Effector memory CD4-positive, alpha-beta T cell (primary cell): ENCODE data around the gene SLC24A1.

Experiments
- DNase-seq, 3 donors: peaks; one replicate each; pipeline ENCODE4 v3.0.0-alpha.2; 2020
- H3K27ac ChIP-seq: 2 replicates; pipeline ENCODE4 v1.7.0; 2013; ENCODE audit warnings: mild to moderate bottlenecking, low read length, moderate library complexity; ENCODE audit not compliant: insufficient read depth, poor library complexity, severe bottlenecking
- H3K27me3 ChIP-seq: replicated peaks from 2 replicates; pipeline ENCODE4 v1.7.0; 2013; ENCODE audit warnings: mild to moderate bottlenecking, low read length; ENCODE audit not compliant: insufficient read depth, control insufficient read depth, poor library complexity, severe bottlenecking
- H3K36me3 ChIP-seq: 2 replicates; pipeline ENCODE4 v1.7.0; 2013; ENCODE audit warnings: mild to moderate bottlenecking, low read length, moderate library complexity; ENCODE audit not compliant: control insufficient read depth, insufficient read depth
- H3K4me1 ChIP-seq: 2 replicates; pipeline ENCODE4 v1.7.0; 2013; ENCODE audit warnings: low read length, mild to moderate bottlenecking; ENCODE audit not compliant: control insufficient read depth, insufficient read depth, poor library complexity, severe bottlenecking
- H3K4me3 ChIP-seq: 2 replicates; pipeline ENCODE4 v1.7.0; 2013; ENCODE audit warnings: low read length, low read depth, mild to moderate bottlenecking; ENCODE audit not compliant: insufficient read depth, poor library complexity, severe bottlenecking
- H3K9me3 ChIP-seq: 2 replicates; pipeline ENCODE4 v1.7.0; 2013; ENCODE audit warnings: mild to moderate bottlenecking, low read length, moderate library complexity; ENCODE audit not compliant: control insufficient read depth
- total RNA-seq, 3 donors: gene quantifications; one replicate each; lab custom pipeline; 2026; lab: John Stamatoyannopoulos, UW

The SLC24A1 gene
- 5.2 to 8.3 (median 6.6) reads per million in 3 donors for total RNA-seq

DNA sequence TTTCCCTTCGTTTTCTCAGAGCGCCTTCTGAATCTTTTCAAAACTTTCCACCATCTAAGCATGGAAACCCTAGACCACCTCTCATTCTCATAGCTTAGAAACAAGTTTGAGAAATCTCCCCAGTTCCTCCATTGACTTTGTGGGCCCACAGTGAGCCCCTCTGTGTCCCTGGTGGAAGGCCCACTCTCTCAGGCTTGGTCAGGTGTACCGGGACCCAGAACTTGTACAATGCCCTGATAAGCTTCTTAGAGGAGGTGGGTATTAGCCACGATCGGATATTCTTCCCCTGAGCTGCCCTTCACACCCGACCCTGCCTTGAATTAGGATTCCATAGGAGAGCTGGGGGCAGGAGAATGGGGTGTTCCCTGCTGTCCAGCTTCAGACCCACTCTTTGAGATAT, at the start of gene SLC24A1:
Gene SLC24A1, plus strand, starts transcription at position 301 of the 400 bp plus-strand sequence. CDS start 2,143 bp downstream, outside the sequence.
- Histone ChIP-seq H3K27ac (no peak within 1 kb of the TSS), H3K4me1 (no peaks in the 10 kb centered on the region), H3K9me3 (no peaks in the 10 kb centered on the region), H3K4me3 (no peak within 1 kb of the TSS), H3K27me3 (no peaks in the 10 kb centered on the region), H3K36me3 (no peaks in the 10 kb centered on the region)
- DNase-seq: no peak

DNA sequence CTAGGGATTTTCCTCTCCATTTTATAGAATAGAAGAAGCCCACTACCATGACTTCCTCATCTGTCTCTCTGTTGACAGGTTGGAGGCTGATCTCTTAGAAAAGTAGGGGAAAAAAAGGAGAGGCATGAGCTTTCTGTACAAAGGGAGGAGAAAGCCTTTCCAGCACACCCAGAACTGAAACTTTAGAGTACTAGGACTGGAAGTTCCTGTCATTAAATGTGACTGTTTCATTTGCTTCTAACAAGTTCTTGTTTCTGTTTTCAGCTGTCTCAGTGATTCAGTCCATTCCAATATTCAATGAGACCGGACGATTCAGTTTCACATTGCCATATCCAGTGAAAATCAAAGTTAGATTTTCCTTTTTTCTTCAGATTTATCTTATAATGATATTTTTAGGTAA, 49.8 kb upstream of the SLC24A1 start:
- Histone ChIP-seq H3K27ac (no peak overlapping the region), H3K4me3 (no peak overlapping the region), H3K36me3 (peaks cover 29% of the 10 kb centered on the region), H3K27me3 (no peaks in the 10 kb centered on the region), H3K9me3 (no peaks in the 10 kb centered on the region), H3K4me1 (no peaks in the 10 kb centered on the region)
- DNase-seq: no peak

DNA sequence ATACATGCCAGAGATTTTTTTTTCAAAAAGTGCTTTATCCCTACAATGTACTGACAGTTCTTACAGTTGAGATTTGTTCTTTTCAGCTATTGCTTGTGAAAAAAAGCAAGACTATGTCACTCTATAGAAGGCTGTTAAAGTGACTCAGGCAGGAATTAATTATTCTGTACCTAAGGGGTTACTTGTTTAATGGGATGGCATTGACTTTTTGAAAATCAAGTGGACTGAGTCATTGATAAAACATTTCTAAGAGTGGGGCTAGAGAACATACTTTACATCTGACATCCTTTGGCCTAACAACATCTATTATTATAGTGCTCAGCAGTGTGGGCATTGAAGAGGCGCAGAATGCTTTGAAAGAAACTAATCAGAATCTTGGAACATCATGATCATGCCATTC, 45.1 kb upstream of the SLC24A1 start:
- no peak for DNase-seq
- Histone ChIP-seq H3K4me3 (no peak overlapping the region), H3K36me3 (peaks cover 38% of the 10 kb centered on the region), H3K9me3 (no peaks in the 10 kb centered on the region), H3K27ac (no peak overlapping the region), H3K27me3 (no peaks in the 10 kb centered on the region), H3K4me1 (no peaks in the 10 kb centered on the region)

DNA sequence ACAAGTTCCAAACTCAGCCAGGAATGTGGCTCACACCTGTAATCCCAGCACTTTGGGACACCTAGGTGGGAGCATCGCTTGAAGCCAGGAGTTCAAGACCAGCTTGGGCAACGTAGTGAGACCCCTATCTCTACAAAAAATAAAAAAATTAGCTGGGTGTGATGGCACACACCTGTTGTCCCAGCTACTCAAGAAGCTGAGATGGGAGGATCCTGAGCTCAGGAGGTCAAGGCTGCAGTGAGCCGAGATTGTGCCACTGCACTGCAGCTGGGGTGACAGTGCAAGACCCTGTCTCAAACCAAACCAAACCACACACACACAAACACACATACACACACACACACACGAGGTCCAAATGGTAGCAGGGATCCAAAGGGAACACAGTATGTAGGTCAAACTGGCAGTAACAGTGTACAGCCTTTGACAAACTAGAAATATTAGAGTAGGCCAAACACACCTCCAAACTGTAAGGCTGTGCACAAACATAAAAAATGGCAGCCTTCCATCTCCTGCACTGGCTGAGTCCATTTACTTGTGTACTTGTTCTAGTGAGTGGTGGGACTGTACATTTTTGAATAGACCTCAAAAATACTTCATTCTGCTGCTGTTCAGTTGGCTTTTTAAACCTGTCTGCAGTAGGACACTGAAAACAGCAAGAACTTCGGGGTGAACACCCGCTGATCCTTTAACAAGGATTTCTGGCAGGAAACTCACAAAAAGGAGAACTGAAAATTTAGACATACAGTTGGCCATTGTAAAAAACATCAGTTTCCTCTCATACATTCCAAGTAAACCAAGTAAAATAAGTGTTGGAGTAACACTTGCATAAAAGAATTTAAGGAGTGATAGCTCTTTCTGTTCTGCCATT, 44.4 kb upstream of the SLC24A1 start:
- Histone ChIP-seq H3K9me3 (no peaks in the 10 kb centered on the region), H3K4me1 (no peaks in the 10 kb centered on the region), H3K4me3 (no peak overlapping the region), H3K27ac (no peak overlapping the region), H3K27me3 (no peaks in the 10 kb centered on the region), H3K36me3 (peaks cover 41% of the 10 kb centered on the region)
- no peak for DNase-seq

DNA sequence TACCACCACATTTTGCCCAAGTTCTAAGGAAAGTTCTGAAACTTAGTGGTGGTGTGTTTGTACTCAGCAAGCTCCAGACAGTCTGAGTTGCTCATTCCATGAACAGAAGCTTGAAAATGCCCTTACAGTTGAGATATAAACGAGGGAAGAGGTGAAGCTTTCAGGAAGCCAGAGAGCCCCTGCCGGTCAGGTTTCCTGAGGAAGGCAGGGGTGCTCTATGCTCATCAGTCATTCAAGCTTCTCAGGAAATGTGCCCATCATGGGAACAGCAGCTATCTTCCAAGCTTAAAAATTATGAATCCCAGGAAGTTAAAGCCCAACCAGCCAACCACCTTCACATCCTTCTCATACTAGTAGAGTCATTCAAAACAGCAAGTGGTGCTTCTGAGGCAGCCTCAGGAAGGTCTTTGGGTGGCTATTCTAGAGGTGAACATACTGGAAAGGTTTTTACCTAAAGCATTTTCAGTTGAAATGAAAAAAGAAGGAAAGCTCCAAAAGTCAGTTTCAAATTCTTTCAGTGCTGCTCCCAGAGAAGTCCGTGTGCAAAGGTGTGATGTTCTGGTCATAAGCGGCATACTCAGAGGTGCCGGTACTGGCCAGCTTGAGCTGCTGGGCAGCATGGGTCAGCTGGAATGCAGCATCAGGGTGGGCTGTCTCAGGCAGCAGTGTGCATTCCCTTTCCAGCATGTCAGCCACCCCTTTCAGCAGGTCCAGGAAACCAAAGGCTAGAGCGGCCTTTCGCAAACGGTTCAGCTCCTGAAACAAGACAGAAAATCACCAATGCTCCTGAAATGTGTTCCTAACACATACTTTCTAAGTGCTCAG, 42.6 kb upstream of the SLC24A1 start:
- Histone ChIP-seq H3K27me3 (no peaks in the 10 kb centered on the region), H3K36me3 (peaks cover 41% of the 10 kb centered on the region), H3K4me3 (no peak overlapping the region), H3K27ac (no peak overlapping the region), H3K9me3 (no peaks in the 10 kb centered on the region), H3K4me1 (no peaks in the 10 kb centered on the region)
- no peak for DNase-seq

DNA sequence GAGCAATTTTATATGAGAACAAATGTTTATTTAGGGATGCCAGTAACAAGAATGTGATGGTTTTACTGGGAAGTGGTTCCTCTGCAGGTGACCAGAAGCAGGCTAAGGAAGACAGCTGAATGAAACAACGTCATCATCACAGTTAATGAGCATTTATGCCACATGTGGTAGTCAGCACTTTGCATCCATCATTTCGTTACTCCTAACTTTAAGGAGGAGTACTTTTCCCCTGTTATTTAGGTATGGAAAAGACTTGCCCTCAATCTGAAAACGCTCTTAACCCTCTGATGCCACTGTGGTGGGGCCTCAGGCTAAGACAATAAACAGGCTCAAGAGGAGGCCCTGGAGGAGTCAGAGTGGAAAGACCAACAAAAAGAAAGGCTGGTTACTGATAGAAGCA, 42.0 kb upstream of the SLC24A1 start:
- Histone ChIP-seq H3K4me3 (no peak overlapping the region), H3K36me3 (peaks cover 39% of the 10 kb centered on the region), H3K9me3 (no peaks in the 10 kb centered on the region), H3K27me3 (no peaks in the 10 kb centered on the region), H3K27ac (no peak overlapping the region), H3K4me1 (no peaks in the 10 kb centered on the region)
- DNase-seq: no peak

DNA sequence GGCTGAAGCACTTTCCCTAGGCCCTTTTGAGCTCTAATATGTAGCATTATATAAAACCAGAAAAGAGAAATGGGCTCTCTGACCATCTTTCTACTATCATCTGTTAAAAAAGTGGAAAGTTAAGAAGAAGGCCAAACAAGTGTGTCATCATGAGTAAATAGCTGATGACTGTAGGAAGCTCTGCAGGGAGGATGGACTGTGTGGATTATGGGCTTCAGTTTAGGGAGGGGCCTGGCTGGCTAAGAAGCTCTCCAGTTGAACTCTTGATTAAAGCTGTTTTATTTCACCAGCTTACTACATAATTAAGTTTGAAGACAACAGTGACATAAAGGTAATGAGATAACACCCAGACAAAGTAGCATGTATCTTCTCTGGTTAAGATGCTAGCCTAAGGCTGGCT, 41.5 kb upstream of the SLC24A1 start:
- no peak overlapping the region for H3K4me3 ChIP-seq
- H3K36me3 ChIP-seq: peaks cover 39% of the 10 kb centered on the region
- DNase-seq: no peak
- H3K4me1 ChIP-seq: no peaks in the 10 kb centered on the region
- H3K27ac ChIP-seq: no peak overlapping the region
- H3K9me3 ChIP-seq: no peaks in the 10 kb centered on the region
- H3K27me3 ChIP-seq: no peaks in the 10 kb centered on the region

DNA sequence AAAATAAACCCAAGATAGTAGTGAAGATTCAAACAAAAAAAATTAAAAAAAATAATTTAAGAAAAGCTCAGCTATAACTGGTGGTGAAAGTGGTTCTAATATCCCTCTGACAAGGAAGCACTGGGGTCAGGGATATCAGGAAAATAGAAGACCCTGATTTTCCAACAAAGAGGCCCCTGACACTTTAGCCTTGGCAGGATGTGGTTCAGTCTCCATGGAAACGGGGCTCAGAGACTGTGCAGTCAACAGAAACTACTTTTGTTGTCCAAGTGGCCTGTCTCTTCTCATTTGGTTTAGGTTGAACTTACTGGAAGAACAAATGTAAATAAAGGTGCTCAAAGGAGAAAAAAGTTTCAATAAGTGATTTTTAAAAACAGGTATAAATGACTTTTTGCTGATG, 38.0 kb upstream of the SLC24A1 start:
- H3K27me3 ChIP-seq: no peaks in the 10 kb centered on the region
- H3K4me1 ChIP-seq: no peaks in the 10 kb centered on the region
- peak in 1 of 3 donors; percentile 37 for DNase-seq
- H3K27ac ChIP-seq: peak overlapping the region; percentile 52
- no peaks in the 10 kb centered on the region for H3K9me3 ChIP-seq
- peaks cover 28% of the 10 kb centered on the region for H3K36me3 ChIP-seq
- H3K4me3 ChIP-seq: no peak overlapping the region

DNA sequence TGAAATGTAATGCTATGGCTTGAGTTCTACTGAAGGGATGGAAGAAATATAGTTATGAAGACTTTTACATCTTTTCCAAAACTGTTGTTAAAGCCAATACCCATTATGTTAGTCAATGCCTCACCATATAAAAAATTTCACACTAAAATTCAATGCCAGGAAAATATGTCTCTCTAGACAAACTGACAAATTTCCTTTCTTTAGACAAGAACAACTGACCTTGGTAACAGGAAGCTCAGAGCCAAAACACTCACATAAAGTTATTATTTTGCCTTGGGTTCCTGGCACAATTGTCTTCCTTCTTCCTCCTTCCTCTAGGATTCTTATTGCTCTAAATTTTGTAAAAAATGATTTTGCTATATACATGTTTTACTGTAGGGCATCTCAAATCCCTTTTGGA, 37.5 kb upstream of the SLC24A1 start:
- H3K27me3 ChIP-seq: no peaks in the 10 kb centered on the region
- peaks cover 28% of the 10 kb centered on the region for H3K36me3 ChIP-seq
- H3K4me3 ChIP-seq: no peak overlapping the region
- no peaks in the 10 kb centered on the region for H3K4me1 ChIP-seq
- H3K9me3 ChIP-seq: no peaks in the 10 kb centered on the region
- no peak for DNase-seq
- H3K27ac ChIP-seq: peak overlapping the region; percentile 52

DNA sequence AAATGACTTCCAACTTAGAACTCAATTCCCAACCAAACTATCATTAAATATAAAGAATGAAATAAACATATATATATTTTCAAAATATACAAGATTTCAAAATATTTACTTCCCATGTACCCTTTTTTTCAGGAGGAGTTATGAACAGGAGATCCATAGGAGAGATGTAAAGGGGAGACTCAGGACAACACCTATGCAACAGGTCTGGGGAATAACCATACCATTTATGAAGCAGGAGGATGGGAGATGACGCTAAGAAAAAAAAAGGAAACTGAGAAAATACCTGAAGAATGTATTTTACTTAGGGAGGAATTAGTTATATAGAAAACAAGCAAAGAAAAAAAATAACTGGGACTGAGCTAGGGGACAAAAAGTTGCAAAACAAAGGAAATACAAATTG, 34.6 kb upstream of the SLC24A1 start:
- H3K27me3 ChIP-seq: no peaks in the 10 kb centered on the region
- no peak overlapping the region for H3K4me3 ChIP-seq
- no peaks in the 10 kb centered on the region for H3K9me3 ChIP-seq
- DNase-seq: no peak
- peaks cover 32% of the 10 kb centered on the region for H3K36me3 ChIP-seq
- H3K4me1 ChIP-seq: no peaks in the 10 kb centered on the region
- H3K27ac ChIP-seq: no peak overlapping the region
